Suprapubic skin (tissue), 4 donors: ENCODE data around the gene FRMD1.

Experiments
- EP300 ChIP-seq: sonication (generic); formaldehyde crosslinking; IDR thresholded peaks from one replicate; pipeline ENCODE4 v1.6.1; 2017; ENCODE audit warnings: antibody characterized with exemption
- POLR2A ChIP-seq, 2 donors: fragments of 450-650 bp; IDR thresholded peaks; one replicate each; pipeline ENCODE4 v1.6.1; 2017; ENCODE audit warnings: antibody characterized with exemption in 2 of 2, mild to moderate bottlenecking in 2 of 2, moderate library complexity in 2 of 2
- POLR2AphosphoS5 ChIP-seq, 3 donors: sonication (generic); formaldehyde crosslinking; IDR thresholded peaks; one replicate each; pipeline ENCODE4 v1.6.1; 2017; ENCODE audit warnings: antibody characterized with exemption in 3 of 3
- TF ChIP-seq, protein P1 (sequence below), 2 donors: fragments of 200-600 bp in 1 of 2; fragments of 450-650 bp in 1 of 2; sonication (generic) in 1 of 2; IDR thresholded peaks; one replicate each; pipeline ENCODE4 v1.5.1; 2016 to 2019; ENCODE audit warnings: antibody characterized with exemption in 2 of 2, mild to moderate bottlenecking in 1 of 2, moderate library complexity in 1 of 2

DNA sequence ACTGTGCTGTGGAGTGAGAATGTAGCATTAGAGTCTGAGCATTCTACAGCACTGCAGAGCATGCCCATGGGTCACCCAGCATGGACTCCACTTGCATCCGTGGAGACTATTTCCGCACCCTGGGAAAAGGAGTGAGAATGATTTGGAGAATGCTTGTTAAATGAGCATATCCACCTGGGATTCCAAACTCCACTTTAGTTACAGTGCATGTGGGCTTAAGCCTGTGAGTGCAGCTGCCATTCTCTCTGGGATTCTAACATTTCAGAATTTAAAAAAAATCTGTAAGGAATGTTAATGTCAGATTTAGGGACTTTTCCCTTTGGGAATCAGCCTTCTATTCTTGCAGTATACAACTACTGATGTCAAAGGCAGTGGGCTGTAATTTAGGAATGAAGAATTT, 48.1 kb downstream of the FRMD1 start:
- TF ChIP-seq, protein P1, sequence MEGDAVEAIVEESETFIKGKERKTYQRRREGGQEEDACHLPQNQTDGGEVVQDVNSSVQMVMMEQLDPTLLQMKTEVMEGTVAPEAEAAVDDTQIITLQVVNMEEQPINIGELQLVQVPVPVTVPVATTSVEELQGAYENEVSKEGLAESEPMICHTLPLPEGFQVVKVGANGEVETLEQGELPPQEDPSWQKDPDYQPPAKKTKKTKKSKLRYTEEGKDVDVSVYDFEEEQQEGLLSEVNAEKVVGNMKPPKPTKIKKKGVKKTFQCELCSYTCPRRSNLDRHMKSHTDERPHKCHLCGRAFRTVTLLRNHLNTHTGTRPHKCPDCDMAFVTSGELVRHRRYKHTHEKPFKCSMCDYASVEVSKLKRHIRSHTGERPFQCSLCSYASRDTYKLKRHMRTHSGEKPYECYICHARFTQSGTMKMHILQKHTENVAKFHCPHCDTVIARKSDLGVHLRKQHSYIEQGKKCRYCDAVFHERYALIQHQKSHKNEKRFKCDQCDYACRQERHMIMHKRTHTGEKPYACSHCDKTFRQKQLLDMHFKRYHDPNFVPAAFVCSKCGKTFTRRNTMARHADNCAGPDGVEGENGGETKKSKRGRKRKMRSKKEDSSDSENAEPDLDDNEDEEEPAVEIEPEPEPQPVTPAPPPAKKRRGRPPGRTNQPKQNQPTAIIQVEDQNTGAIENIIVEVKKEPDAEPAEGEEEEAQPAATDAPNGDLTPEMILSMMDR (IDR thresholded peaks at IDR 0.05), result no peak
- TF ChIP-seq POLR2A (IDR thresholded peaks at IDR 0.05) (no peak), POLR2AphosphoS5 (IDR thresholded peaks at IDR 0.05) (no peak), EP300 (no peak)
